ENCODE data around the gene ACBD6. TPM values are rescaled to one million over a fixed set of nuclear protein-coding genes. Genes with fewer than 3 reads are reported as not detected.

Gene ACBD6
- total and polyA plus RNA-seq, 4 experiments from 2014 or later: 31.7 to 64.2 (median 44.9) TPM

DNA sequence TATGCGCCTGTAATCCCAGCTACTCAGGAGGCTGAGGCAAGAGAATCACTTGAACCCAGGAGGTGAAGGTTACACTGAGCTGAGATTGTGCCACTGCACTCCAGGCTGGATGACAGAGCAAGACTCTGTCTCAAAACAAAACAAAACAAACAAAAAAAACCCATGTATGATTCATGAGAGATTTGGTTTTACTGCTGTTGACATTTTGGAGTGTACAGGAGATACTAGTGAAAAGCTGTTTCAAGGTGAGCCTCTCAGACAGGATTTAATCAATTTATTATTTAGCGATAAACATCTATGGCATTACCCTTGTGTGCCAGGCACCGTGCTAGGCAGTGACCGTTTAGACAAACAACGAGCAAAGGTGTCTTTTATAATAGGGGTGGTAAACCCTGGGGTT is 255.8 kb downstream of the ACBD6 start:
- Histone ChIP-seq H3K36me3 (ENCODE audit: insufficient read depth, low read length) (no peaks in the 10 kb centered on the region), H3K27ac (ENCODE audit: low read depth, low read length) (no peak overlapping the region), H3K9me3 (ENCODE audit: control insufficient read depth in 1 of 2, low read length in 2 of 2) (no peaks in the 10 kb centered on the region), H3K4me3 (ENCODE audit: low read length in 2 of 2) (no peak overlapping the region), H3K4me1 (ENCODE audit: insufficient read depth, low read length) (no peaks in the 10 kb centered on the region), H3K27me3 (ENCODE audit: insufficient read depth, low read length) (peaks cover 2% of the 10 kb centered on the region)
- intact Hi-C loops (cut with micrococcal nuclease): no loop called here
- H3K27me3 Mint-ChIP-seq: peaks cover 25 to 42% of the 10 kb centered on the region in 2 donors
- no peaks in the 10 kb centered on the region for H3K9me3 Mint-ChIP-seq
- no peak overlapping the region for H3K27ac Mint-ChIP-seq
- H3K36me3 Mint-ChIP-seq: no peaks in the 10 kb centered on the region
- H3K4me3 Mint-ChIP-seq: no peak overlapping the region
- POLR2A ChIA-PET (ENCODE audit: partially characterized antibody): no interaction called here
- H3K4me1 Mint-ChIP-seq: peaks cover 0 to 2% (median 0%) of the 10 kb centered on the region in 4 donors
- CTCF ChIA-PET (ENCODE audit: partially characterized antibody): no interaction called here
- no peak for DNase-seq

DNA sequence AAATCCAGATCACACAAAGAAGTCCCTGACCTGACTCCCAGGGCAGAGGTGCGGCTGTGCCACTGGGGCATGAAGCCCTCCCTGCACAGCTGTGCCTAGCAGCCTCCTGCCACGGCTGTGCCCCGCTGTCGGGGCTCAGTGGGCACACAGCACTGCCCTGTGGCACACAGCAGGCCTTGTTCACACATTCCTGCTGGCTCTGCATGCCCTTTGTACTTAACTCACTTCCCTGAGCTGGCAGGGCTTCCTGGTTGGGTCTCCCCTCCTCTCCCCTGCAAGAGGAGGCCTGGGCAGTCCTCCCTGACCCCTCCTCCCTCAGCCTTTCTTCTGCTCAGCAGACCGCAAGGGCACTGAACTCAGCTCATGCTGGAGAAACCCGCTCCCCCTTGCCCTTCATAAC is 257.5 kb downstream of the ACBD6 start:
- intact Hi-C loops (cut with micrococcal nuclease): no loop called here
- no peaks in the 10 kb centered on the region for H3K36me3 Mint-ChIP-seq
- H3K4me1 Mint-ChIP-seq: peaks cover 0 to 2% (median 0%) of the 10 kb centered on the region in 4 donors
- H3K9me3 Mint-ChIP-seq: no peaks in the 10 kb centered on the region
- H3K9me3 ChIP-seq (ENCODE audit: control insufficient read depth in 1 of 2, low read length in 2 of 2): no peaks in the 10 kb centered on the region
- H3K4me1 ChIP-seq (ENCODE audit: insufficient read depth, low read length): no peaks in the 10 kb centered on the region
- H3K27me3 Mint-ChIP-seq: peaks cover 31 to 43% of the 10 kb centered on the region in 2 donors
- CTCF ChIA-PET (ENCODE audit: partially characterized antibody): interaction anchor here (1.9 kb wide), 1 partner anchor 8 kb away, joined by 6 read pairs; no protein-coding TSS in a partner anchor
- POLR2A ChIA-PET (ENCODE audit: partially characterized antibody): interaction anchor here (0.8 kb wide), 1 partner anchor 13 kb away, joined by 3 read pairs; no protein-coding TSS in a partner anchor
- no peak overlapping the region for H3K27ac Mint-ChIP-seq
- no peak for DNase-seq
- no peak overlapping the region for H3K4me3 Mint-ChIP-seq
- no peaks in the 10 kb centered on the region for H3K36me3 ChIP-seq (ENCODE audit: insufficient read depth, low read length)
- no peaks in the 10 kb centered on the region for H3K27me3 ChIP-seq (ENCODE audit: insufficient read depth, low read length)
- no peak overlapping the region for H3K27ac ChIP-seq (ENCODE audit: low read depth, low read length)
- H3K4me3 ChIP-seq (ENCODE audit: low read length in 2 of 2): no peak overlapping the region

DNA sequence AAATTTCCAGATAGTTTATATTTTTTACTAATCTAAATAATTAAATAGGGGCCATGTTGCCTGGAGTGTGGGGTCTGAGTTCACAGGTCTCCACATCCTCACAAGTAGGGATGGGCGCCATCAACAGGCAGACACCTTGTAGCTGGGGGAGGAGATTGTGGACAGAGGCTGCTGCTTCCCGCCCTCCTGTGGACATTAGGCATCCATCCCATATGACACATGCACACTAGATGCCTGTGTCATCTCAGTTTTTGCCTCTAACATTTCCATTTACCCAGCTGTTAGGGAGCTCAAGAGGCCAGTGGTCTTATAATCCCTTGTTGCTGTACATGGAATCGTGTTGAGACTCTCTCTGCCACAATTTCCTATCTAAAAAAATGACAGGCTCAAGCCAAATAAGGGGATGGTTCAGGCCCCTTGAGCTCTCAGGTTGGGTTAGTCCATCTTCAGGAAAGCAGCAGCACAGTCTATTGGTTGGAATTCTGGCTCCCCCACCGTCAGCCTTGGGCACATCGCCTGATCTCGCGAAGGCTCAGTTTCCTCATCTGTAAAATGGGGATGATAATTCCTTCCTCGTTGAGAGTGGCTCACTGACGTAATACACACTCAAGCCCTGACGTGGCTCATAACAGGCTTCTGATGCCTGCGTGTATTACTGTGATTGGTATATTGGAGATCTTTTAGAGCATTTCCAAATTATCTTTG is 258.7 kb downstream of the ACBD6 start:
- H3K27me3 ChIP-seq (ENCODE audit: insufficient read depth, low read length): peaks cover 6% of the 10 kb centered on the region
- Mint-ChIP-seq H3K36me3 (no peaks in the 10 kb centered on the region), H3K9me3 (no peaks in the 10 kb centered on the region), H3K27ac (no peak overlapping the region), H3K27me3 (peaks cover 36 to 40% of the 10 kb centered on the region in 2 donors), H3K4me3 (no peak overlapping the region), H3K4me1 (no peaks in the 10 kb centered on the region)
- ChIA-PET CTCF (ENCODE audit: partially characterized antibody) (interaction anchor here (1.9 kb wide), 1 partner anchor 10 kb away, joined by 6 read pairs; no protein-coding TSS in a partner anchor), POLR2A (ENCODE audit: partially characterized antibody) (interaction anchor here (0.8 kb wide), 1 partner anchor 12 kb away, joined by 3 read pairs; no protein-coding TSS in a partner anchor)
- intact Hi-C loops (cut with micrococcal nuclease): no loop called here
- H3K9me3 ChIP-seq (ENCODE audit: control insufficient read depth in 1 of 2, low read length in 2 of 2): no peaks in the 10 kb centered on the region
- H3K4me1 ChIP-seq (ENCODE audit: insufficient read depth, low read length): no peaks in the 10 kb centered on the region
- no peaks in the 10 kb centered on the region for H3K36me3 ChIP-seq (ENCODE audit: insufficient read depth, low read length)
- DNase-seq: no peak
- H3K4me3 ChIP-seq (ENCODE audit: low read length in 2 of 2): no peak overlapping the region
- no peak overlapping the region for H3K27ac ChIP-seq (ENCODE audit: low read depth, low read length)

DNA sequence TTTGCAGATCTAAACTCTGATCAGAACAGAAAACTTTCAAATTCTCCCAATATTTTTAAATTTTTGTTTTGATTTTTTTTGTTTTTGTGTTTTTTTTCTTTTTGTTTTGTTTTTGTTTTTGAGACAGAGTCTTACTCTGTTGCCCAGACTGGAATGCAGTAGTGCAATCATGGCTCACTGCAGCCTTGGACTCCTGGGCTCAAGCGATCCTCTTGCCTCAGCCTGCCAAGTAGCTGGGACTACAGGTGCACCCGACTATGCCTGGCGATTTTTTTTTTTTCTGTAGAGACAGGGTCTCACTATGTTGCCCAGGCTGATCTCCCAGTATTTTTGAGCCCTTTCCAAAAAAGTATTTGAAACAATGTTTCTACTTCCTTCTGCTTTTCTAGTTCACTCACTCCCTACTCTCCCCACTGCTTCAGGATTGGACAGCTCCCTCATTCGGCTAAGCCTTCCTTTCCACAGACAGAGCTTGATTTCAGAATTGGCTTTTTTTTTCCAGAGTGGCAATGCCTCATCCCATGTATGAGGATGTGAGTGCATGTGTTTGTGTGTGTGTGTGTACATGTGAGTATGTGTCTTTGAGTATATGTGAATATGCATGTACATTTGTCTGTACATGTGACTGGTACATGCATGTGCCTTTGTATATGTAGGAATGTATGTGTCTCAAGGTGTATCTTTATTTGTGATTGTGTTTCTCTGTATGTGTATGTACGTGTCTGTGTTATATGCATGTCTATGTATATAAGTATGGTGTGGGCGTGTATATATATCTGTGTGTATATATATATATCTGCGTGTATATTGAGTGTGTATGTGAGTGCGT is 260.4 kb downstream of the ACBD6 start:
- peaks cover 0 to 4% (median 0%) of the 10 kb centered on the region in 8 donors for H3K9me3 Mint-ChIP-seq
- H3K27me3 Mint-ChIP-seq: peaks cover 49 to 50% of the 10 kb centered on the region in 2 donors
- Histone ChIP-seq H3K27ac (ENCODE audit: low read depth, low read length) (no peak overlapping the region), H3K4me3 (ENCODE audit: low read length in 2 of 2) (no peak overlapping the region), H3K27me3 (ENCODE audit: insufficient read depth, low read length) (peaks cover 23% of the 10 kb centered on the region), H3K4me1 (ENCODE audit: insufficient read depth, low read length) (no peaks in the 10 kb centered on the region), H3K9me3 (ENCODE audit: control insufficient read depth in 1 of 2, low read length in 2 of 2) (no peaks in the 10 kb centered on the region), H3K36me3 (ENCODE audit: insufficient read depth, low read length) (no peaks in the 10 kb centered on the region)
- H3K4me3 Mint-ChIP-seq: no peak overlapping the region
- no peak for DNase-seq
- CTCF ChIA-PET (ENCODE audit: partially characterized antibody): interaction anchor here (0.8 kb wide), 1 partner anchor 10 kb away, joined by 3 read pairs; no protein-coding TSS in a partner anchor
- POLR2A ChIA-PET (ENCODE audit: partially characterized antibody): no interaction called here
- no peak overlapping the region for H3K27ac Mint-ChIP-seq
- peaks cover 0 to 2% (median 0%) of the 10 kb centered on the region in 4 donors for H3K4me1 Mint-ChIP-seq
- intact Hi-C loops (cut with micrococcal nuclease): no loop called here
- no peaks in the 10 kb centered on the region for H3K36me3 Mint-ChIP-seq

DNA sequence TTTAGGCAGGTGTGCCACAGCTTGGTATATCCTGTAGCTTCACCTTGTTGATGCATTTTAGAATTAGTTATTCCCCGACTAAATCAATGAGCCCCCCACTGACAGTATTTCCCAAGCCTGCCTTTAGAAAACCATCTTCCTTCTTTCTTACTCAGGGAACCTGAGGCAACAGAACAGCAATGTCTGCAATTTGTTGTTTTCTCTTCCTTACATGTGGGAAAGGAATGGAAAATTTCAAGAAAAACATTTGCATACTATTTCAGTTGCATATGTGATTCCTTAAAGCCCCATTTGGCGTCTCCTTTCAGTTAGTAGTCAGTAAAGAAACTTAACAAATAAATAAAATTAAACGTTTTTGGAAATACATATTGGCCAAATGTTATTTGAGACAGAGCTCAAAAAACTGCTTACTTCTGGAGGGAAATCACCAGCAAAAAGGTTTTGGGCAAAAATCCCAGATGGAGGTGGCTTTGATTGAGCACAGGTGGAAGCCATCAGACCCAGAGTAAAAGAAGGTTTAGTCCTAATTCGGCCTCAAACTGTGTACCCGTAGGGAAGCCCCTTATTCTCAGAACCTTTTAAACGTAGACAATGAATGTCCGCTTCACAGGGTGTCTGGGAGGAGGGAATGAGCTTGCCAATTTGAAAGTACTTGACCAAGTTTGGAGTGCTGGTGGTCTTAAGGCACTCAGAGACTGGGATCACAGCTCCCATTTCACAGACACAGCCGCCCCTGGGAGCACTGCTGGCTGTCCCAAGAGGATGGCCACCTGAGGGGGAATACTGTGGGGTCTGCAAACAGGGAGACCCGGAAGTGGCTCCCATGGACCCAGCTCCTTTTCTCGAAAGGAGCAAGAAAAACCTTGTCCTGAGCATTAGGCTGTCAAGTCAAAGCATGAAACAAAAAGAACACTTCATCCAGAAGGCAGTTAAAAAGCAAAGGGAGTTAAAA is 263.0 kb downstream of the ACBD6 start:
- H3K4me3 ChIP-seq (ENCODE audit: low read length in 2 of 2): no peak overlapping the region
- no peaks in the 10 kb centered on the region for H3K36me3 ChIP-seq (ENCODE audit: insufficient read depth, low read length)
- intact Hi-C loops (cut with micrococcal nuclease): no loop called here
- Mint-ChIP-seq H3K4me3 (no peak overlapping the region), H3K27me3 (peaks cover 61 to 64% of the 10 kb centered on the region in 2 donors), H3K9me3 (peaks cover 0 to 8% (median 0%) of the 10 kb centered on the region in 8 donors), H3K27ac (no peak overlapping the region), H3K36me3 (peaks cover 0 to 1% of the 10 kb centered on the region in 2 donors), H3K4me1 (peaks cover 6 to 27% (median 18%) of the 10 kb centered on the region in 4 donors)
- peaks cover 18% of the 10 kb centered on the region for H3K4me1 ChIP-seq (ENCODE audit: insufficient read depth, low read length)
- H3K27me3 ChIP-seq (ENCODE audit: insufficient read depth, low read length): peaks cover 45% of the 10 kb centered on the region
- no peak for DNase-seq
- ChIA-PET POLR2A (ENCODE audit: partially characterized antibody) (no interaction called here), CTCF (ENCODE audit: partially characterized antibody) (interaction anchor here (1.2 to 1.4 kb wide), 2 partner anchors 14 to 26 kb away, joined by 3 to 4 read pairs; no protein-coding TSS in a partner anchor)
- H3K27ac ChIP-seq (ENCODE audit: low read depth, low read length): no peak overlapping the region
- no peaks in the 10 kb centered on the region for H3K9me3 ChIP-seq (ENCODE audit: control insufficient read depth in 1 of 2, low read length in 2 of 2)

DNA sequence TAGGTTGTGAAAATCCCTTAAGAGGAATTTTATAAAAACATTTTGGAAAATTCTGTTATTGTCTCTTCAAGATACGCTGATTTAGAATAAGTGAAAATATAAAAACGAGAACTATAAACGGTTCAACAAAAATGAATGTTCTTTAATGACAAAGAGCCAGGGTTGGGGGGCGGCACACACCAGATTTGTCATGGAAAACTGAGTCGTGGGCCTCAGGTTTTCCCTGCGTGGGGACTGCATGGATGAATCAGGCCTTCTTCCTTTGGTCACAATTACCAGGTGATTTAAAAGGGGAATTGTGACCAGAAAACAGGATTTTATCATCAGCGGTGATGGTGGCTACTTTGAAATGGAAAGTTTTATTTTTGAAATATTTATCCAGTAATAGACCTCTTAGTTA is 263.7 kb downstream of the ACBD6 start:
- Histone ChIP-seq H3K27me3 (ENCODE audit: insufficient read depth, low read length) (peaks cover 50% of the 10 kb centered on the region), H3K4me3 (ENCODE audit: low read length in 2 of 2) (no peak overlapping the region)
- CTCF ChIA-PET (ENCODE audit: partially characterized antibody): interaction anchor here (1.2 to 1.4 kb wide), 2 partner anchors 15 to 25 kb away, joined by 3 to 4 read pairs; no protein-coding TSS in a partner anchor

More for the DNA sequence above, 263.7 kb downstream of the ACBD6 start:
- Mint-ChIP-seq H3K36me3 (peaks cover 0 to 1% of the 10 kb centered on the region in 2 donors), H3K4me3 (no peak overlapping the region), H3K4me1 (peaks cover 11 to 34% (median 23%) of the 10 kb centered on the region in 4 donors), H3K27me3 (peaks cover 64 to 66% of the 10 kb centered on the region in 2 donors), H3K9me3 (peaks cover 0 to 8% (median 0%) of the 10 kb centered on the region in 8 donors), H3K27ac (no peak overlapping the region)
- Histone ChIP-seq H3K4me1 (ENCODE audit: insufficient read depth, low read length) (peaks cover 23% of the 10 kb centered on the region), H3K36me3 (ENCODE audit: insufficient read depth, low read length) (no peaks in the 10 kb centered on the region), H3K9me3 (ENCODE audit: control insufficient read depth in 1 of 2, low read length in 2 of 2) (no peaks in the 10 kb centered on the region), H3K27ac (ENCODE audit: low read depth, low read length) (no peak overlapping the region)
- DNase-seq: no peak
- POLR2A ChIA-PET (ENCODE audit: partially characterized antibody): no interaction called here
- intact Hi-C loops (cut with micrococcal nuclease): no loop called here

All from CD4-positive, alpha-beta memory T cell (primary cell).